HL-60 (cell line): ENCODE results near the gene GP9.

Experiments
- DNase-seq, 2 experiments: peaks; one replicate each; pipeline ENCODE4 v3.0.0-alpha.2; 2010 to 2020; ENCODE audit warnings: low read depth in 1 of 2, low spot score in 1 of 2
- H3K27ac ChIP-seq: fragments of 250-450 bp; sonication (Bioruptor Pico); replicated peaks from 2 replicates; pipeline ENCODE4 v1.5.1; 2020; ENCODE audit warnings: mild to moderate bottlenecking, moderate library complexity
- H3K27me3 ChIP-seq: fragments of 250-450 bp; sonication (Bioruptor Pico); 2 replicates; pipeline ENCODE4 v1.5.1; 2021; ENCODE audit warnings: mild to moderate bottlenecking, moderate library complexity; ENCODE audit not compliant: insufficient read depth, poor library complexity, severe bottlenecking
- H3K4me3 ChIP-seq: replicated peaks from 2 replicates; pipeline ENCODE4 v1.5.1; 2011; ENCODE audit warnings: mild to moderate bottlenecking, control low read depth, low read length; ENCODE audit not compliant: insufficient read depth
- GABPA ChIP-seq: IDR thresholded peaks from 2 replicates; pipeline ENCODE4 v1.6.1; 2012; ENCODE audit warnings: low read depth
- POLR2AphosphoS5 ChIP-seq: IDR thresholded peaks from 2 replicates; pipeline ENCODE4 v1.6.1; 2012; ENCODE audit warnings: low read depth
- SPI1 ChIP-seq: IDR thresholded peaks from 2 replicates; pipeline ENCODE4 v1.6.1; 2012; ENCODE audit warnings: low read depth, mild to moderate bottlenecking, borderline replicate concordance
- TF ChIP-seq, protein P1 (sequence below): IDR thresholded peaks from 2 replicates; pipeline ENCODE4 v1.6.1; 2012; ENCODE audit warnings: low read depth; ENCODE audit not compliant: insufficient replicate concordance
- TF ChIP-seq, protein P2 (sequence below): IDR thresholded peaks from one replicate; pipeline ENCODE4 v1.5.1; 2011; ENCODE audit warnings: low read length, control low read depth, inconsistent platforms; ENCODE audit not compliant: insufficient read depth

GP9 gene

DNA sequence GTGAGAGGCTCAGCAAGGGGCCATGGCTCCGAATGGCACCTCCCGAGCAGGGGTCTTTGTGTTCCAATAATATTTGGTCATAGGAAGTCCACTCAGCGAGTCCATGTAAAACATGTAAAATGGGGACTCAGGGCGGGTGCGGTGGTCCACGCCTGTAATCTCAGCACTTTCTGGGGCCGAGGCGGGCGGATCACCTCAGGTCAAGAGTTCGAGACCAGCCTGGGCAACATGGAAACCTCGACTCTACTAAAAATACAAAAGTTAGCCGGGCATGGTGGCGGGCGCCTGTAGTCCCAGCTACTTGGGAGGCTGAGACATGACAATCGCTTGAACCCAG lies 33.1 kb upstream of the GP9 start:
- Histone ChIP-seq H3K4me3 (peak overlapping the region; percentile 53), H3K27me3 (no peaks in the 10 kb centered on the region), H3K27ac (0 out of 2 replicates have a peak overlapping the region, but pooled peaks have one; percentile 23)
- DNase-seq = no peak
- TF ChIP-seq, protein P1, sequence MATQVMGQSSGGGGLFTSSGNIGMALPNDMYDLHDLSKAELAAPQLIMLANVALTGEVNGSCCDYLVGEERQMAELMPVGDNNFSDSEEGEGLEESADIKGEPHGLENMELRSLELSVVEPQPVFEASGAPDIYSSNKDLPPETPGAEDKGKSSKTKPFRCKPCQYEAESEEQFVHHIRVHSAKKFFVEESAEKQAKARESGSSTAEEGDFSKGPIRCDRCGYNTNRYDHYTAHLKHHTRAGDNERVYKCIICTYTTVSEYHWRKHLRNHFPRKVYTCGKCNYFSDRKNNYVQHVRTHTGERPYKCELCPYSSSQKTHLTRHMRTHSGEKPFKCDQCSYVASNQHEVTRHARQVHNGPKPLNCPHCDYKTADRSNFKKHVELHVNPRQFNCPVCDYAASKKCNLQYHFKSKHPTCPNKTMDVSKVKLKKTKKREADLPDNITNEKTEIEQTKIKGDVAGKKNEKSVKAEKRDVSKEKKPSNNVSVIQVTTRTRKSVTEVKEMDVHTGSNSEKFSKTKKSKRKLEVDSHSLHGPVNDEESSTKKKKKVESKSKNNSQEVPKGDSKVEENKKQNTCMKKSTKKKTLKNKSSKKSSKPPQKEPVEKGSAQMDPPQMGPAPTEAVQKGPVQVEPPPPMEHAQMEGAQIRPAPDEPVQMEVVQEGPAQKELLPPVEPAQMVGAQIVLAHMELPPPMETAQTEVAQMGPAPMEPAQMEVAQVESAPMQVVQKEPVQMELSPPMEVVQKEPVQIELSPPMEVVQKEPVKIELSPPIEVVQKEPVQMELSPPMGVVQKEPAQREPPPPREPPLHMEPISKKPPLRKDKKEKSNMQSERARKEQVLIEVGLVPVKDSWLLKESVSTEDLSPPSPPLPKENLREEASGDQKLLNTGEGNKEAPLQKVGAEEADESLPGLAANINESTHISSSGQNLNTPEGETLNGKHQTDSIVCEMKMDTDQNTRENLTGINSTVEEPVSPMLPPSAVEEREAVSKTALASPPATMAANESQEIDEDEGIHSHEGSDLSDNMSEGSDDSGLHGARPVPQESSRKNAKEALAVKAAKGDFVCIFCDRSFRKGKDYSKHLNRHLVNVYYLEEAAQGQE = no peak
- TF ChIP-seq SPI1 (no peak), POLR2AphosphoS5 (no peak), GABPA (no peak)
- TF ChIP-seq, protein P2, sequence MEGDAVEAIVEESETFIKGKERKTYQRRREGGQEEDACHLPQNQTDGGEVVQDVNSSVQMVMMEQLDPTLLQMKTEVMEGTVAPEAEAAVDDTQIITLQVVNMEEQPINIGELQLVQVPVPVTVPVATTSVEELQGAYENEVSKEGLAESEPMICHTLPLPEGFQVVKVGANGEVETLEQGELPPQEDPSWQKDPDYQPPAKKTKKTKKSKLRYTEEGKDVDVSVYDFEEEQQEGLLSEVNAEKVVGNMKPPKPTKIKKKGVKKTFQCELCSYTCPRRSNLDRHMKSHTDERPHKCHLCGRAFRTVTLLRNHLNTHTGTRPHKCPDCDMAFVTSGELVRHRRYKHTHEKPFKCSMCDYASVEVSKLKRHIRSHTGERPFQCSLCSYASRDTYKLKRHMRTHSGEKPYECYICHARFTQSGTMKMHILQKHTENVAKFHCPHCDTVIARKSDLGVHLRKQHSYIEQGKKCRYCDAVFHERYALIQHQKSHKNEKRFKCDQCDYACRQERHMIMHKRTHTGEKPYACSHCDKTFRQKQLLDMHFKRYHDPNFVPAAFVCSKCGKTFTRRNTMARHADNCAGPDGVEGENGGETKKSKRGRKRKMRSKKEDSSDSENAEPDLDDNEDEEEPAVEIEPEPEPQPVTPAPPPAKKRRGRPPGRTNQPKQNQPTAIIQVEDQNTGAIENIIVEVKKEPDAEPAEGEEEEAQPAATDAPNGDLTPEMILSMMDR = no peak

DNA sequence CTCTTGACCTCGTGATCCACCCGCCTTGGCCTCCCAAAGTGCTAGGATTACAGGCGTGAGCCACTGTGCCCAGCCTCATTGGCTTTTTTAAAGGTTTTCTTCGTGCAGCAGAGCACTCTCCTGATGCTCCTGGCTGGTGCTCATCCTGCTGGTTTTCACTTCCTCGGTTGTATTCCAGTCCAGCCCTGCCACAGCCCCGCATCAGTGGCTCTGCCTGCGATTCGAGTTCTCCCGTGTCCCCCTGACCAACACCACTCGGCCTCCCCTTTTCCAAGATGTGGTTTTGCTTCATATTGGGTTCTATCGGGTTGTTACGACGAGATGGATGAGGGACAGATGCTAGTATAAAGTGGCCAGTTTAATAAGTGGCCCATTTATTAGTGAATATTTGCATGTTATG lies 31.7 kb upstream of the GP9 start:
- no peaks in the 10 kb centered on the region for H3K27me3 ChIP-seq
- TF ChIP-seq SPI1 (no peak), POLR2AphosphoS5 (no peak), GABPA (no peak)
- TF ChIP-seq, protein P1 = no peak
- TF ChIP-seq, protein P2 = no peak
- no peak for DNase-seq
- H3K27ac ChIP-seq = no peak overlapping the region
- no peak overlapping the region for H3K4me3 ChIP-seq

DNA sequence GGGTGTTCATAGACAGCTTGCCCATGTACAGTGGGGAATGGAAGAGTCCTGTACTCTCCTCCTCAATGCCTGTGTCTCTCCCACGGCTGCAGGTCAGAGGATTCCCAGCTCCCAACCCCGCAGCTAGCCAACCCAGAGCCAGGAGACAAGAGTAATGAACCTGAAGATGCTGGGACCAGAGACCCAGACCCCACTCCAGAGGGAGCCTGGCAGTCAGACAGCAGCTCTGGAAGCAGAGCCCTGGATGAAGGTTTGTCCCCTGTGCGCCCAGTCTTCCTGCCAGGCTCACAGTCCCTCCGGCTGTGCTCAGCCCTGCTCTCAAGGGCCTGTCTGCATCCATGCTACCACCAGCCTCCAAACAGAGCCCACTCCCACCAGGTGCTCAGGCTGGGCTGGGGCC lies 30.0 kb upstream of the GP9 start:
- no peak for TF ChIP-seq POLR2AphosphoS5
- Histone ChIP-seq H3K27me3 (no peaks in the 10 kb centered on the region), H3K27ac (no peak overlapping the region), H3K4me3 (no peak overlapping the region)
- no peak for DNase-seq

DNA sequence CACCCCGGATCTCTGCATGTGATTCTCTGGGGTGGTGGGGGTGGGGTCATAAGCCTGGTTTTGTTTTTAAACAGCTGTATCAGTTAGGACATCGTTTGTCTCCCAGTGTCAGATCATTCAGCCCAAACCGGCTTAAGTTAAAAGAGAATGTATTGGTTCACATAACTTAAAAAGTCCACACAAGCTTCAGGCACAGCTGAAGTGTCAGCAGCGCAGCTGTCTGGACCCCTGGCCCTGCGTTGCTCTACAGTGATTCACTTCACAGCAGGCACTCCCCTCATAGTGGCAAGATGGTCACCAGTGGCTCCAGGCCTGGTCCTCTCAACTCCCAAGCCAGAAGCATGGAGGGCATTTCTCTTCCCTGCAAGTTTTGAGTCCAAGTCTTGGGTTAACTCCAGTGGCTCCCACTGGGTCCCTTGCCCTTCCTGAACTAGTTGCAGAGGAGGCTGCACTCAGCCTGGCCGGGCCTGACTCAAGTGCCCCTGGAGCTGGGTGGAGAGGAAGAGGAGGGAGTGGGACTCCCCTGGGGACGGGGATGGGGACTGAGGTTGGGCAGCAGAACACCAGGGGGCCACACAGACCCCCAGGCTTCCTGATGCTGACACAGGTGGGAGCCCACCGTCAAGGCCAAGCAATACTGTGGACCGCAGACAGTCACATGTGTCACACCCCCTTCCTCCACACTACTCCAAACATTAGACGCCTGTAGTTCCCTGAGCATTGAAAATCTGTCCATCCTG lies 28.9 kb upstream of the GP9 start:
- Histone ChIP-seq H3K27me3 (no peaks in the 10 kb centered on the region), H3K4me3 (no peak overlapping the region), H3K27ac (no peak overlapping the region)
- DNase-seq = no peak
- TF ChIP-seq GABPA = no peak
- no peak for TF ChIP-seq SPI1
- TF ChIP-seq, protein P1 = no peak
- no peak for TF ChIP-seq POLR2AphosphoS5
- TF ChIP-seq, protein P2 = no peak
